HFFc6 (cell line): Measurements from ENCODE around the gene BPIFB3. TPM values are rescaled to one million over a fixed set of nuclear protein-coding genes. Genes with fewer than 3 reads are reported as not detected.
"Not testable (repeated sequence)": the region's sequence is repeated elsewhere in the genome, so short reads cannot be mapped to it uniquely, and the experiment has no call there.

Source experiments
- DNase-seq: peaks from one replicate; pipeline ENCODE4 v3.0.0-alpha.2; 2018
- H3K27ac Mint-ChIP-seq: 2 replicates; pipeline ENCODE4 v1.8.0; 2020; ENCODE audit warnings: mild to moderate bottlenecking, mixed read lengths
- H3K27me3 Mint-ChIP-seq: 2 replicates; pipeline ENCODE4 v1.8.0; 2021; ENCODE audit warnings: mild to moderate bottlenecking, moderate library complexity, mixed read lengths; ENCODE audit not compliant: insufficient read depth
- H3K36me3 Mint-ChIP-seq: 2 replicates; pipeline ENCODE4 v1.8.0; 2021; ENCODE audit warnings: low read depth, mixed read lengths
- H3K4me1 Mint-ChIP-seq: 2 replicates; pipeline ENCODE4 v1.8.0; 2020; ENCODE audit warnings: low read depth, mixed read lengths
- H3K4me3 Mint-ChIP-seq: 2 replicates; pipeline ENCODE4 v1.8.0; 2020; ENCODE audit warnings: mild to moderate bottlenecking, moderate library complexity, mixed read lengths
- H3K9me3 Mint-ChIP-seq: 2 replicates; pipeline ENCODE4 v1.8.0; 2020; ENCODE audit warnings: mild to moderate bottlenecking, mixed read lengths
- CTCF ChIP-seq: fragments of 200-600 bp; sonication (generic); IDR thresholded peaks from 2 replicates; pipeline ENCODE4 v1.5.0; 2021; ENCODE audit warnings: antibody characterized with exemption, mild to moderate bottlenecking
- total RNA-seq, 6 experiments: library from RNA; stranded (reverse); fragmentation: NEBNext Ultra II Directional; extraction: Animal tissue kit (Norgen Biotek cat#: 25700); gene quantifications; 2 replicates in 1 of 6; 3 replicates in 5 of 6; pipeline ENCODE4 v1.2.3, GENCODE V29; 2021

The BPIFB3 gene
- total RNA-seq, 6 experiments from 2014 or later: not detected

DNA sequence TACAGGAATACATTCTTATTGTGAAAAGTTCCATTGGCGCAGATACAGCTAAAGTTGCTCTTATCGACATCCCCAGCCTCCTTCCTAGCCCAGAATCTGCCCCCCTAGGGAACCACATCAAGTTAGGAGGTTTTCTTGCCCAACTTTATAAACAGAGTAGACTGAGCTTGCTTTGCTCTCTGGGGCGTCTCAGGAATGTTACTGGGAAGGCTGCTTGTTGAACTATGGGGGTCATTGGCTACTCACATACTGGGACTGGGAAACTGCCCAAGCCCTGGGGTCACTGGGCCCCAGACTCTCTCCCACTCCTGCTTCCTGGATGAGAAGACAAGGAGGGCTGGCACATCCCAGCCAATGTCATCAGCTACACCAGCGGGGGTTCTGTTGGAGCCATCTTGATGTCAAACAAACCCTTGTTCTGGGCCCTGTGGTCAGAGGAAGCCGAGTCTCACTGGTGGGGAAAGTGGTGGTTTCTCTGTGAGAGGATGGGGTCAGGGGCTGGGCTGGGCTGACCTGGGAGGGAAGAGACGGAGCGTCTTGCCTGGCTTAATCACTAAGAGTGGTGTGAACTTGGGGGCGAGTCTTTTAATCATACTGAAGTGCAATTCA is 51.7 kb downstream of the BPIFB3 start:
- H3K27ac Mint-ChIP-seq: no peak overlapping the region
- no peaks in the 10 kb centered on the region for H3K36me3 Mint-ChIP-seq
- no peaks in the 10 kb centered on the region for H3K9me3 Mint-ChIP-seq
- H3K4me1 Mint-ChIP-seq: no peaks in the 10 kb centered on the region
- no peak for DNase-seq
- H3K4me3 Mint-ChIP-seq: no peak overlapping the region
- H3K27me3 Mint-ChIP-seq: peaks cover 42% of the 10 kb centered on the region
- TF ChIP-seq CTCF: no peak

- H3K9me3 Mint-ChIP-seq, H3K4me3 Mint-ChIP-seq, H3K27ac Mint-ChIP-seq, H3K36me3 Mint-ChIP-seq, H3K4me1 Mint-ChIP-seq, DNase-seq: not testable (repeated sequence)
- H3K27me3 Mint-ChIP-seq: peaks cover 37% of the 10 kb centered on the region
These were observed 52.4 kb downstream of the BPIFB3 start for GRCh38 chr20:33106058-33106620.

- H3K27ac Mint-ChIP-seq: no peak overlapping the region
- H3K9me3 Mint-ChIP-seq: no peaks in the 10 kb centered on the region
- TF ChIP-seq CTCF: no peak
These were observed 55.0 kb downstream of the BPIFB3 start for GRCh38 chr20:33108661-33109060.

DNA sequence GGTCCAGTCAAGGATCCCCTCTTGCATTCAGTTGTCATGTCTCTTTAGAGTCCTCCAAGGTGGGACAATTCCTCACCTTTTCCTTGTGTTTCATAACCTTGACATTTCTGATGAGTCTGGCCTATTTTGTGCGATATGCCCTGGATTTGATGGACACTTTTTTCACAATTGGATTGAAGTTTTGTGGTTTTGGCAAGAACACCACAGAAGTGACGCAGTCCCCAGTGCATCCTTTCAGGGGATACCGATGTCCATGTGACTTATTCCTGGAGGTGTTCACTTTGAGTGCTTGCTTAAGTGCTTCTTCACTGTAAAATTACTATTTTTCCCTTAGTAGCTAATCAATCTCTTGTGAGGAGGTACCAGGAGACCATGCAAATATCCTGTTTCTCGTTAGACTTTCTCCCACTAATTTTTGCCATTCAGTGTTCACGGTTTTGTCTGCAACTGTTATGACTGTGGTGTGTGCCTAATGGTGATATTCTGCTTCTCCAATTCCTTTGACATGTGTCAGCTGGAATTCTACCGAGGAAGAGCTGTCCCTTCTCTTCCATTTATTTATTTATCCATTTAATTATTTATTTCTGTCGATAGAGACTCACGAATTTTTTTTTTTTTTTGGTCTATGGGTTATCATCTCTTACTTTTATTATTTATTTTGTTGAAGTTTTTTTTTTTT is 56.6 kb downstream of the BPIFB3 start:
- DNase-seq: no peak
- no peaks in the 10 kb centered on the region for H3K4me1 Mint-ChIP-seq
- H3K36me3 Mint-ChIP-seq: no peaks in the 10 kb centered on the region
- H3K9me3 Mint-ChIP-seq: no peaks in the 10 kb centered on the region
- no peak overlapping the region for H3K27ac Mint-ChIP-seq
- H3K27me3 Mint-ChIP-seq: peaks cover 35% of the 10 kb centered on the region
- H3K4me3 Mint-ChIP-seq: no peak overlapping the region
- no peak for TF ChIP-seq CTCF

More at GRCh38 chr20:33108661-33109060, 55.0 kb downstream of the BPIFB3 start:
- DNase-seq: no peak
- H3K4me3 Mint-ChIP-seq: no peak overlapping the region
- H3K36me3 Mint-ChIP-seq: no peaks in the 10 kb centered on the region
- peaks cover 38% of the 10 kb centered on the region for H3K27me3 Mint-ChIP-seq
- H3K4me1 Mint-ChIP-seq: no peaks in the 10 kb centered on the region

DNA sequence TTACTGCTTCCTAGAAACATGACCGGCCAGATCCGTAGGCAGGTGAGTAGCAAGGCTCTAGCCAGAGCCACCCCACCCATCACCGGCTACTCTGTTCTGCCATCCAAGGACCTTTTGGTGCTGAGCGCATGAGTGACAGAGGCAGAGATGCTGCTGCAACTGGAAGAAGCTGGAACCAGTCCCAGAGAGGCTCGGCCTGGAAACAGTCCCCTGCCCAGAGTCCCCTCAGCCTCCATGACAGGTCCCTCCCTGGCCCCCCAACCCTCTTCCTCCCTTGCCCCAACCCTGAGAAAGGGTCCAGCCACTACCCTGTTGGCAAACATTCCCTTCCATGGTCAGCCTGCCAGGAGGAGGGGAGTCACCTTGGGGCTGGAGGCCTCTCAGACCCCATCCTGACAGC is 57.6 kb downstream of the BPIFB3 start:
- no peaks in the 10 kb centered on the region for H3K9me3 Mint-ChIP-seq
- no peak overlapping the region for H3K4me3 Mint-ChIP-seq
- H3K36me3 Mint-ChIP-seq: no peaks in the 10 kb centered on the region
- DNase-seq: no peak
- H3K27me3 Mint-ChIP-seq: peaks cover 31% of the 10 kb centered on the region
- H3K4me1 Mint-ChIP-seq: no peaks in the 10 kb centered on the region
- TF ChIP-seq CTCF: no peak
- no peak overlapping the region for H3K27ac Mint-ChIP-seq
